Karpas-422 (cell line): ENCODE results near the gene UBAP2L. TPM values are rescaled to one million over a fixed set of nuclear protein-coding genes. Genes with fewer than 3 reads are reported as not detected.

Experiments used
- DNase-seq: peaks from one replicate; pipeline ENCODE4 v3.0.0-alpha.2; 2015
- H2AFZ ChIP-seq: fragments of 200-600 bp; sonication (generic); 2 replicates; pipeline ENCODE4 v1.6.1; 2014; ENCODE audit warnings: antibody characterized with exemption, low read length, mixed read lengths
- H3K27ac ChIP-seq: fragments of 200-600 bp; sonication (generic); 2 replicates; pipeline ENCODE4 v1.5.1; 2014; ENCODE audit warnings: mild to moderate bottlenecking, low read length, moderate library complexity
- H3K27me3 ChIP-seq: fragments of 200-600 bp; sonication (generic); 2 replicates; pipeline ENCODE4 v1.6.1; 2014; ENCODE audit warnings: low read length, mixed read lengths
- H3K36me3 ChIP-seq: fragments of 200-600 bp; sonication (generic); 2 replicates; pipeline ENCODE4 v1.6.1; 2014; ENCODE audit warnings: low read length, mixed read lengths; ENCODE audit not compliant: insufficient read depth
- H3K4me1 ChIP-seq: fragments of 200-600 bp; sonication (generic); 2 replicates; pipeline ENCODE4 v1.6.1; 2014; ENCODE audit warnings: mild to moderate bottlenecking, low read length, mixed read lengths
- H3K4me2 ChIP-seq: fragments of 200-600 bp; sonication (generic); 2 replicates; pipeline ENCODE4 v1.6.1; 2014; ENCODE audit warnings: low read length, low read depth, mild to moderate bottlenecking; ENCODE audit not compliant: poor library complexity, severe bottlenecking
- H3K4me3 ChIP-seq: fragments of 200-600 bp; sonication (generic); 2 replicates; pipeline ENCODE4 v1.5.1; 2014; ENCODE audit warnings: mild to moderate bottlenecking, antibody characterized with exemption, low read length, mixed read lengths
- H3K79me2 ChIP-seq: fragments of 200-600 bp; sonication (generic); 2 replicates; pipeline ENCODE4 v1.6.1; 2014; ENCODE audit warnings: mild to moderate bottlenecking, low read length, mixed read lengths
- H3K9ac ChIP-seq: fragments of 200-600 bp; sonication (generic); 2 replicates; pipeline ENCODE4 v1.6.0; 2014; ENCODE audit warnings: low read length
- H3K9me2 ChIP-seq: fragments of 200-600 bp; sonication (generic), shearing (Covaris generic); replicated peaks from 2 replicates; pipeline ENCODE4 v1.6.0; 2014; ENCODE audit warnings: mild to moderate bottlenecking, low read length, moderate library complexity; ENCODE audit not compliant: insufficient read depth
- H3K9me3 ChIP-seq: fragments of 300-700, 200-600 bp; sonication (generic); 2 replicates; pipeline ENCODE4 v1.6.1; 2014; ENCODE audit warnings: low read length, mixed read lengths
- H4K20me1 ChIP-seq: fragments of 200-600 bp; sonication (generic); 2 replicates; pipeline ENCODE4 v1.6.1; 2014; ENCODE audit warnings: mild to moderate bottlenecking, antibody characterized with exemption, low read length, low read depth; ENCODE audit not compliant: insufficient read depth
- total RNA-seq: library from RNA; depleted of rRNA; stranded (reverse); fragments of >200 nt; shearing (Covaris generic); gene quantifications from 2 replicates; pipeline ENCODE4 v1.2.3, GENCODE V29; 2014; ENCODE audit warnings: low replicate concordance

The UBAP2L gene
- total RNA-seq, 1 experiment from 2014 or later: 119 TPM

DNA sequence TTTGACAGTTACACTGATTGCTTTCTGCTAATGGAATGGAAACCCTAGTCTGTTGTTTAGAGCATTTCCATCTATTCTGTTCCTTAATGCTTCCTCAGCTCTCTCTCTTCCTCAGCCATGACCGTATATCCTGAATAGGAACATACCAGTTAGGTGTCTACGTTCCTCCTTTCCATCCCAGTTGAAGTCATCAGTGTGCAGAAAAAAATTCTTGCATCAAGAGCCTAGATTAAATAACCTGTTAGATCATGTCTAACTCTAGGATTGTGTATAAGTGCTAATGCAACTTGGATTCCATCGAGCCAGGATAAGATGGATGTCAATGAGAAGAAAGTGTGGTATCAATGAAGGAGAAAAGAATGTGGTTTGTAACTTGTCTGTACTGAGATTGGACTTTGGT lies 18.7 kb downstream of the UBAP2L start:
- Histone ChIP-seq H3K36me3 (peaks cover 88% of the 10 kb centered on the region), H3K9ac (no peak overlapping the region), H3K4me1 (no peaks in the 10 kb centered on the region), H2AFZ (no peak overlapping the region), H3K27ac (no peak overlapping the region), H3K4me2 (no peak overlapping the region), H4K20me1 (peaks cover 29% of the 10 kb centered on the region), H3K9me3 (no peaks in the 10 kb centered on the region), H3K27me3 (no peaks in the 10 kb centered on the region), H3K79me2 (peaks cover 85% of the 10 kb centered on the region), H3K9me2 (no peaks in the 10 kb centered on the region), H3K4me3 (no peak overlapping the region)
- DNase-seq: no peak

DNA sequence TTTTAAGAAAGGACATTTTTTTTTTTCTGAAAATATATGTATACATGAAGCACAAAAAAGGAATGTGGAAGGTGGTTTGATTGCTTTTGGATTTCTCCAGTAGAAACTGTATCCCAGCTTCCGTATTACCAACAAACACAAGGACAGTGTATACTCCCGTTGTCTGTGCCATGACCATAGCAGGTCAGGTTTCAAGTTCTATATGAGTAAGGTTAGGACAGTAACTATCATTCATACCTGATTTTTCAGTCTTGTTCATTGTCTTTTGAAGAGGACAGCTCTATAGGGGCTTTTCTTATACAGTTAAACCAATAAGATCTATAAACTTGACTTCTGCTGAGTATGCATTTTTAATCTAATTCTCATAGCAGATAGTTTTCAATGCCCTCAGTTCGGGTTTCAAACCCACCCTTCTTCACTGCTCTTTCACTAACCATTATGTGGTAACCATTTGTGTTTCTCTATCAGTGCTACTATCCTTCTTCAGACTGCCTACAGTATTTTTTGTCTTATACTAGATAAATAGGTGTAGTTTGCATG lies 19.6 kb downstream of the UBAP2L start:
- DNase-seq: no peak
- H4K20me1 ChIP-seq: peaks cover 25% of the 10 kb centered on the region
- peaks cover 89% of the 10 kb centered on the region for H3K36me3 ChIP-seq
- H3K4me1 ChIP-seq: no peaks in the 10 kb centered on the region
- H3K9me3 ChIP-seq: no peaks in the 10 kb centered on the region
- no peak overlapping the region for H3K4me2 ChIP-seq
- no peak overlapping the region for H3K9ac ChIP-seq
- H3K27me3 ChIP-seq: no peaks in the 10 kb centered on the region
- peaks cover 82% of the 10 kb centered on the region for H3K79me2 ChIP-seq
- no peak overlapping the region for H3K27ac ChIP-seq
- no peaks in the 10 kb centered on the region for H3K9me2 ChIP-seq
- no peak overlapping the region for H2AFZ ChIP-seq
- H3K4me3 ChIP-seq: no peak overlapping the region

DNA sequence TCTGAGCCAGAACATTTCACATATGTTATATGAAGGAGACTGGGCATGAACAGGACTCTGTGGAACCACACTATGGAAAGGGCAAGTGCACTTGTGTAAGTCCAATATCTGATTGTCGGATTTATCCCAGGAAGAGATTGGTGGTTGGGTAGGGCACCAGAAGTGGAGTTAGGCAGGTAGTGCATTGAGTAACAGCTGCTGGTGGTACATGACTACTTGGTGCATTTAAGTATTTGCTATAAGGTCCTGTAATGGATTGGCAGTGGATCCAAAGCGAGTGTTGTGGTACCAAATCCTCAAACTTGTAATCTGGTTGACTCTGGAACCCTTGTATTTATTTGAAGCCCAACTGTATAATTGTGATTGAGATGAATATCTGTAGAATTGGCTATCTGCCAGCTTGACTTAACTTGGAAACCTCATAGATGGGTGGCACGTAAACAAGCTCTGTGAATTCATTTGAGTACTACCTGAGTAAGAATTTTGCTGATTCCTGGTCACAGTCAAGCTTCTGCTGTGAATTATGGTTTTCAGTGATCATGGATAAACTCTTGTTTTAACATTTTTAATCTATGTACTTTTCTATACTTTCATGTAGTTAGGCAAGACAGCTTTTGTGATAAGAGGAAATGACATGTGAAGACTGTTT lies 21.1 kb downstream of the UBAP2L start:
- H3K27ac ChIP-seq: no peak overlapping the region
- H3K79me2 ChIP-seq: peaks cover 77% of the 10 kb centered on the region
- no peaks in the 10 kb centered on the region for H3K9me2 ChIP-seq
- no peak overlapping the region for H3K4me3 ChIP-seq
- no peak overlapping the region for H3K9ac ChIP-seq
- no peaks in the 10 kb centered on the region for H3K4me1 ChIP-seq
- H3K36me3 ChIP-seq: peaks cover 87% of the 10 kb centered on the region
- no peaks in the 10 kb centered on the region for H3K27me3 ChIP-seq
- H2AFZ ChIP-seq: no peak overlapping the region
- no peaks in the 10 kb centered on the region for H3K9me3 ChIP-seq
- no peak for DNase-seq
- peaks cover 23% of the 10 kb centered on the region; the same call in 1 of the 2 replicates for H4K20me1 ChIP-seq
- H3K4me2 ChIP-seq: no peak overlapping the region

DNA sequence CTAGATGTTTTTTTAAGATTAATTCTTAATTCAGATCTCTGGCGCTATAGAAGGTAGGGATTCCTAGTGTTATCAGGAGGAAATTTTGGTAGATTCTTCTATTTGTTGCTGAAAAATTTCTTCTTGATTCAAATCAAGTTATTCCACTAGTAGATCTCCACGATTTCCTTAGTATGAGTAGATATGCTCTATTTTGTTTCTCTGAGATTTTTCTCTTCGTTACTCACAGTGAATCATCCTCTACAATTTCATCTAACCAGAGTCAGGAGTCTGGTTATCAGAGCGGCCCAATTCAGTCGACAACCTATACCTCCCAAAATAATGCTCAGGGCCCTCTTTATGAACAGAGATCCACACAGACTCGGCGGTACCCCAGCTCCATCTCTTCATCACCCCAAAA lies 32.9 kb downstream of the UBAP2L start:
- Histone ChIP-seq H3K9ac (no peak overlapping the region), H3K4me3 (no peak overlapping the region), H4K20me1 (0 out of 2 replicates have a peak, but pooled peaks cover 6% of the 10 kb centered on the region), H3K27ac (no peak overlapping the region), H3K36me3 (peaks cover 77% of the 10 kb centered on the region), H3K9me3 (no peaks in the 10 kb centered on the region), H2AFZ (no peak overlapping the region), H3K4me2 (no peak overlapping the region), H3K9me2 (no peaks in the 10 kb centered on the region), H3K79me2 (peaks cover 7% of the 10 kb centered on the region), H3K4me1 (no peaks in the 10 kb centered on the region), H3K27me3 (no peaks in the 10 kb centered on the region)
- no peak for DNase-seq

DNA sequence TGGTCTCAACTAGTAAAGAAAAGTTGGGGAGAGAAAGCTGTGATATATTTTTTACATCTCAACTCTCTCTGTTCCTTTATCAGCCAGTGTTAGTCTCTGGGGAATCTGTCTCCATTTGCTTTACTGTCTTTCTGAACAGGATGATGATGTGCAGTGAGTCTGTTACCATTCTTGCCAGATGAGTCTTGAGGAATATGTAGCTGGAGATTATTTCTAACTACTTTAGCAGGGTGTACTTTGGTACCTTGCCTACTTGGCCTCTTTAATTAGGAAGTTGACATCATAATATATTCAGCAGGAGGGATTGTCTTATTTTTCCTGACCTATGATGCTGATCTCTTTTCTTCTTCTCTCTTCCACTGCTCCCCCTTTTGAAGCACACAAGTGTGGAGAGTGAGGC lies 35.9 kb downstream of the UBAP2L start:
- no peaks in the 10 kb centered on the region for H3K9me3 ChIP-seq
- H3K36me3 ChIP-seq: peaks cover 77% of the 10 kb centered on the region
- H3K9ac ChIP-seq: no peak overlapping the region
- H3K4me3 ChIP-seq: no peak overlapping the region
- no peak overlapping the region for H2AFZ ChIP-seq
- H3K79me2 ChIP-seq: peaks cover 7% of the 10 kb centered on the region; the same call in 1 of the 2 replicates
- H3K27ac ChIP-seq: no peak overlapping the region
- H3K4me1 ChIP-seq: no peaks in the 10 kb centered on the region
- no peak for DNase-seq
- H3K9me2 ChIP-seq: no peaks in the 10 kb centered on the region
- peaks cover 6% of the 10 kb centered on the region; the same call in 1 of the 2 replicates for H4K20me1 ChIP-seq
- H3K4me2 ChIP-seq: no peak overlapping the region
- no peaks in the 10 kb centered on the region for H3K27me3 ChIP-seq

DNA sequence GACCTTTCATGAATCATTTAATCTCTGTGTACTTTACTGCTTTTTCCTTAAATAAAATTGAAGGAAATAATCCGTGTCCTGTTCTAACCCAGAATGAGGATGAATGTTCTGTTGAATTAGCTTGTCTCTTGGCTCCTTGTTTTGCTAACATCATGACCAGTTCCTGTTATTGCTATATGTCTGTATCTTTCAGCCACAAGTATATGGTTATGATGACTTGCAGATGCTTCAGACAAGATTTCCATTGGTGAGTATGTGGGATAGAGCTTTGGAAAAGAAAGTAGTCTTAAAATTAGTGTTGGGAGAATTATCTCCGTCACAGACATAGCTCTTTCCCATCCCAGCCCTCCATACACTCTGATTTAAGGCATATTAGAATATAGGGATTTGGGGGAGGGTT lies 38.0 kb downstream of the UBAP2L start:
- peaks cover 93% of the 10 kb centered on the region for H3K36me3 ChIP-seq
- H3K27ac ChIP-seq: no peak overlapping the region
- H3K4me3 ChIP-seq: no peak overlapping the region
- no peak for DNase-seq
- H3K9me3 ChIP-seq: no peaks in the 10 kb centered on the region
- H3K4me2 ChIP-seq: no peak overlapping the region
- H3K9me2 ChIP-seq: no peaks in the 10 kb centered on the region
- H2AFZ ChIP-seq: no peak overlapping the region
- H3K79me2 ChIP-seq: peaks cover 7% of the 10 kb centered on the region; the same call in 1 of the 2 replicates
- no peak overlapping the region for H3K9ac ChIP-seq
- no peaks in the 10 kb centered on the region for H3K4me1 ChIP-seq
- H3K27me3 ChIP-seq: no peaks in the 10 kb centered on the region
- peaks cover 6% of the 10 kb centered on the region; the same call in 1 of the 2 replicates for H4K20me1 ChIP-seq

DNA sequence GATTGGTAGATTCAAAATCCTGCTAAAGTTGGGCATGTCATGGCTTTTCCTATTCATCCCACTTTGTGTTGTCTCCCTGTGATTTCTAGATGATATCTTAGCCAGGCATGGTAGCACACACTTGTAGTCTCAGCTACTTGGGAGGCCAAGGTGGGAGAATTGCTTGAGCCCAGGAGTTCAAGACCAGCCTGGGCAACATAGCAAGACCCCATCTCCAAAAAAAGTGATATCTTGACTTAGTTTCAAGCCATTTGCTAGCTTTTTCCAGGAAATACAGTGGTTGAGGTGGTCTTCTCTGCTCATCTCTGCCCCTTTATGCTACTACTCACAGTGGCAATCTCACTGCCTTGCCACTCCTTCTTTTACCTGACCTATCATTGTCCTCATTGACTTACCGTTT lies 39.4 kb downstream of the UBAP2L start:
- Histone ChIP-seq H3K27me3 (no peaks in the 10 kb centered on the region), H3K27ac (no peak overlapping the region), H2AFZ (no peak overlapping the region), H3K4me3 (no peak overlapping the region), H3K9me2 (no peaks in the 10 kb centered on the region), H3K4me1 (no peaks in the 10 kb centered on the region), H3K36me3 (peaks cover 89% of the 10 kb centered on the region), H3K9me3 (no peaks in the 10 kb centered on the region), H3K79me2 (peaks cover 7% of the 10 kb centered on the region; the same call in 1 of the 2 replicates), H3K9ac (no peak overlapping the region), H4K20me1 (peaks cover 6% of the 10 kb centered on the region; the same call in 1 of the 2 replicates), H3K4me2 (no peak overlapping the region)
- no peak for DNase-seq

DNA sequence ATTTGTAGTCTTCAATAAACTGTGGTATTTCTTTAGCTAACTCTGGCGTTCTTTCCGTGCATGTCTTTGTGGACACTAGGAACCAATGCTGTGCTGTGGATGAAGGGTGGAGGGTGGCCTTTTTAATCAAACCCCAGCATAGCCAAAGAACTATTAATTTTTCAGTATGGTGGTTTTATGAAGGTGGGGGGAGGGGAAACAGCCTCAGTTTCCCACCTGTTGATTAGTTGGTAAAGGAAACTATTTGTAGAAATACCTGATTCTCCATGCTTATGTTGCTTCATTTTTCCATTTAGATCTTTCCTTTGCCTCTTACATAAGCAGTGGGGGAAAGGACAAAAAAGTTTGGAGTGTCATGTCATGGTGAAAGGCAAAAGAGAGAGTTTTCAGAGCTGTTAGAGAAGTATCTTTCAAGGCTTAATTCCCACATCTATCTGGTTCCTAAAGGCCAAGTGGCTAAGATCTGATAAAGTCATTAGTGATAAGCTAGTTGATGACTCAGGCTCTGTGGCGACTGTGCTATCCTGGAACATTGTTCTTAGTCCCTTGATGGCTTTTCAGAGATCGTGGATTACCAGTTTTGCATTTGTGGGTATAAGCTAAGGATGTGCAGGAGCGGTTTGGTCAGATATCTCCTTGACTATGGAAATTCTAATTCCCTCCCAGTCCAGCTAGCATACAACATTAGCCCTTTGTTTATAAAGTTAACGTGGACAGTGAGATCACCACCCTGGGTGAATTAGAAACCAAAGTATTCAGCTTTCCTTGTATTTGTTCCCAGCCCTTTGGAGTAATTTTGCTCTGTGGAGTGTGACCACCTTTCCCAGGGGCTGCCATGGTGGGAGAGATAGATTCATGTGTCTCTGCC lies 42.9 kb downstream of the UBAP2L start:
- H3K4me2 ChIP-seq: no peak overlapping the region
- H3K79me2 ChIP-seq: no peaks in the 10 kb centered on the region
- no peak for DNase-seq
- H3K9ac ChIP-seq: no peak overlapping the region
- H3K36me3 ChIP-seq: peaks cover 74% of the 10 kb centered on the region
- no peak overlapping the region for H3K27ac ChIP-seq
- no peaks in the 10 kb centered on the region for H3K4me1 ChIP-seq
- H3K9me3 ChIP-seq: no peaks in the 10 kb centered on the region
- no peaks in the 10 kb centered on the region; the same call in 1 of the 2 replicates for H4K20me1 ChIP-seq
- no peaks in the 10 kb centered on the region for H3K27me3 ChIP-seq
- H3K4me3 ChIP-seq: no peak overlapping the region
- no peak overlapping the region for H2AFZ ChIP-seq
- no peaks in the 10 kb centered on the region for H3K9me2 ChIP-seq
